Stimulated activated CD4-positive, alpha-beta T cell treated with anti-CD3 and anti-CD28 coated beads, Interleukin-15, amount 100 ng/mL, for 24 hours (primary cell): Measurements from ENCODE around the gene COL23A1.

Source experiments
- DNase-seq: peaks from one replicate; pipeline ENCODE4 v3.0.0-alpha.2; 2020

Gene COL23A1

DNA sequence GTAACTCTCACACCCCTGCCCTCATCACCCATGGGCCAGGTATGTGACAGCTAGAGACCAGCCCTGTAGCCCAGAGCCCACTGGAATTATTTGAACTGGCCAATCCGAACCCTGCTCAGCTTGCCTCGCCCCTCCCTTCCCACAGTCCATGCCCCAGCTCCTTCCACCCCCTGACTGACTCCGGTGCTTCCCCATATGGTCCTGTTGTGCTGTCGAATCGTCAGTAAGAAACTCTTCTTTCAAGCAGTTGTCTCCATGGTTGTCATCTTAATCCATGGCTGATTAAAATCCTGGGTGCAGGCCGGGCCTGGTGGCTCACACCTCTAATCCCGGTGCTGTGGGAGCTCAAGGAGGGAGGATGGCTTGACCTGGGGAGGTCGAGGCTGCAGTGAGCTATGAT is 118.5 kb downstream of the COL23A1 start:
- DNase-seq: no peak

DNA sequence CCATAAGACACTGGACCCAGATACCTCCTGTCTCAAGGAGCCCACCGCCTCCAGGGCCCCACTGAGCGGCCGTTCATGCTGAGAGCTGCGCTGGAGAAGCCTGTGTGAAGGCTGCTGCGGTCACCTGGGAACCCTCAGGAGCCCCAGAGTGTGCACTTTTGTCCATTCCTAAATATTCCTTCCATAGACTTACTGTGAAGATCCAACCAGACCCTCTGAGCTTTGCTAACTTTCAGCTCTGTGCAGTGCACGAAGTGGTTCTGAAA is 119.5 kb downstream of the COL23A1 start:
- DNase-seq: no peak

DNA sequence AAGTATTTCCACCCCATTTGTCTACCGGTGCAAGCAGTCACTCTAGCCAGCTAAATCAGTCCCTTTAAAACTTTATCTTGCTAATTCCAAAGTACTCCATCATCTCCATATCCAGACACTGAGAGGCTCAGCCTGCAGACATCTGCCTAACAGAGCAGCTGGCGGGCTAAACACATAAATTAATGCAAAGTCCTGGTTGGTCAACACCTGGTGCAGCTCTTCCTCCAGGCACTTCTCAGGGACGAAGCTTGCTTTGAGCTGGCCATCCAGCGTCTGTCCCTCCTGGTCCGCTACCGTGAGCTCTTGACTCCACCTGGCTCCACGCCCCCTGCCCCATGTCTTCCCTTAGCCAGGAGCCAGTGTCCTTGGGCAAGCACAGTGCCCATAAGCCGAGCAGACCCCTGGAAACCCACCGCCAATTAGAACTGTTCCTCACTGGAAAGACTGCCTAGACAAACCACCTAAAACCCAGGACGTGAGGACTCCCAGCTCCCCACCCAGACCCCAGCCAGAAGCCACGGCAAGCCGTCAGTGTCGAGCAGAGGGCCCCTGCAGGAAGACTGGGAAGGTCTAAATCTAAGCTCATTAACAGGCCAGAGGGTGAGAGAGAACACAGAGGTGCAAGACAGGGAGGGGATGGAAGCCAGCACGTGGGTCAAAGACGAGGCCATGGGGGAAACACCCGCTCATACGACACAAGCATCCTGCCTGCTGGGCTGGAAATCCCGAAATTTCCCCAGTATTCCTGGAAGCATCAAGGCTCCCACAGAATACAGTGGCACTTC is 120.0 kb downstream of the COL23A1 start:
- DNase-seq: no peak

DNA sequence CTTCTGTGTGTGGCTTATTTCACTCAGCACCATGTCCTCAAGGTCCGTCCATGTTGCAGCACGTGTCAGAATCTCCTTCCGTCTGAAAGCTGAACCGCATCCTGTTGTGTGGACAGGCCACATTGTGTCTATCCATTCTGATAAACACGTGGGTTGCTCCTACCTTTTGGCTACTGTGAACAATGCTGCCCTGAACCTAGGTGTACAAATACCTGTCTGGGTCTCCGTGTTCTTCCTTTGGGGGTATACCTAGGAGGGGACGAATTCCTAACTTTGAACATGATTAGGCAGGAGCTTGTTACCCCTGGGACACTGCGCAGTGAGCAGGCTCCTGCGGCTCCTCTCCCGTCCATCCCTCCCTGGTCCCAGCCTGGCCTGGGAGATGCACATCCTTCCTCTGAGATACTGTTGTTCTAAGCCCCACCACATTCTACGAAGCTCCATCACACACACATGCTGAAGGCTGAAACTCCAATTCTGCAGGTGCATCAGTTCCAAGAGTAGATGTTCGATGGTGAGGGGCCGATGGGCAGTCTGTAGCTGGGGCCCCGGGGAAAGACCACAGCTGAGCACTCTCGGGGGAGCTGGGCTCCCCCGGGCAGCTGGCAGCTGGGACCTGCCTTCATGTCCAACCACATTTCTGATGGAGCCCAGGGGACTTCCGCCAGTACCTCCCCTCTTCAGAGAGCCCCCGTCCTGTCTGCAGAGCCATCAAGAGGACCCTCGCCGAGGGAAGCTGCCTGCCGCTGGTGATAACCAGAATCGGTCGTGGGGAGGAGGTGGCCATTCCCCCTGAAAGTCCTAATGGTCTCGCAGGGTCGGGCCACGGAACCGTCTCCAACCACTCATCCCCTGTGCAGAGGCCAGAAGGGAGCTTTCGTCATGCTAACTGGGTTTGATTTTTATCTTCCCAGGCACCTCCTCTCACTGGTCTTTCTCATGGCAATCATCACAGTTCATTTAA is 120.9 kb downstream of the COL23A1 start:
- DNase-seq: no peak

DNA sequence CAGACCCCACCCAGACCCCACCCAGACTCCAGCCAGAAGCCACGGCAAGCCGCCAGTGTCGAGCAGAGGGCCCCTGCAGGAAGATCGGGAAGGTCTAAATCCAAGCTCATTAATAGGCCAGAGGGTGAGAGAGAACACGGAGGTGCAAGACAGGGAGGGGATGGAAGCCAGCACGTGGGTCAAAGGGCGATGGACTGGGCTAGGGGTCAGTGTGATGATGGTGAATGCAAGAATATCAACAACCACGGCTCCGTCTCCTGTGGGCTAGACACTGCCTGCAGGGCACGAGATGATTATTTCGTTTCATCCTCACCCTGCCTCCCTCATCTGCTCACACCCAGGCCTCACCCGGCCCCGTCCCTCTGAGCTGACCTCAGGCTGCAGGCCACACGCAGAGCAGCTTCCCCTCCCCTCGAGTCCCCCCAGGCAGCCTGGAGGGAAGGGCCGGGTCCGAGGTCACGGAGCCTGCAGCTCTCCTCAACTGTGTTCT is 122.0 kb downstream of the COL23A1 start:
- DNase-seq: no peak

DNA sequence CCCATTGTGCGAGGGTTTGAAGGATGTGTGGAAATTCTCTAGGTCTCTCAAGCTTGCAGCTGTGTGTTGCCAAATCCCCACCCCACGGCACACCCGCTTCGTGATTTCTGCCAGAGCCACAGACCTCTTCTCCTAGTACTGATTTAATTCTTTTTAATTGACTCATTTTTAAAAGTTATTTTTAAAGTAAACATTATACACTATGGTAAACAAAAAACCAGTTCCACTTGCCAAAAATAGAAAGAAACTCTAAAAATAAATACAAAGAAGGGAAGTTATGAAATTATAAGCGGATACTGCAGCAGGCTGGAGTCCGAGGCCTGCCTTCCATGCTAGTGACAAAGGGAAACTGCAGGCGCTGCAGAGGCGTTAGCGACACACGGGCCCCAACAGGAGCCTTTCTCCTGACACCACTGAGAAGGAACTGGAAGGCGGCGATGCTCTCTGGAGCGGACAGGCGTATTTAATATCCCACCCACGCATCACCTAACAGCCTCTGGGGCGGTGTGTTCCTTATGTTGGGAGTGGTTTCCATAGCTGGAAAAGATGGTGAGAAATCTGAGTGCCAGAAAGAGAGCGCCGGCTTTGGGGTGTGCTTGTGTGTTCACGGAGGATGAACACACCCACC is 122.5 kb downstream of the COL23A1 start:
- no peak for DNase-seq

DNA sequence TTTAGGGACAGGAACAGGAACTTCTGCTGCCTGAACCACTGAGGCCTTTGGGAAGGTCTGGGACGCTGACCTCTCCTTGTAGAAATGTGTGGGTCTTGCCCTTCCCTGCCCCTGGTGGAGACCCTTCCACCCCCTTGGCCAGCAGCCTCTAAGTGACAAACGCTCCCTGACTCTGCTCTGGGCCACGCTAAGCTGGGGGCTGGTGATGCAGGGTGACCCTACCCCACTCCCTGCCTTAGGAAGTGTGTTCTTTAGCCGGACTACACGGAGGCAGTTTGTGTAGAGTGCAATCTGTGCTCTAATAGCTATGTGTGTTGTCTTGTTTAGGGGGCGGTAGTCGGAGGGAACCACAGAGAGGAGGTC is 123.0 kb downstream of the COL23A1 start:
- no peak for DNase-seq

DNA sequence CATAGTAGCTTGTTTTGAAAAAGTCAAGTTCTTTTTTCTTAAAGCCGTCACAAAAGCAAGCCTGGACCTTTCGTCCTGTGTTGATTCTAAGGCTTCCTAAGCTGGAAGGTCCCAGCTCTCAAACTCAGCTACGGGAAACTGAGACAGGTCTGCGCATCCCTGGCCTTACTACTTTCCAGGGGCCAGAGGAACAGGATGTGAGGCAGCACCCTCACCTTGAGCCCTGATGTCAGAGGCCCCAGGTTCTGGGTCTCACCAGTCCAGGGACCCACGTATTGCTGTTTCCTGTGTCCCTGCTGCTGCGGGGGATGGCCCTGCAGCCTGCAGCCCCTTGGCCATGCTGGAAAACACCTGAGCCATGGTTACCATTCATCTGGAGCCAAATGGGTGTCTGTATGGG is 123.9 kb downstream of the COL23A1 start:
- DNase-seq: no peak

DNA sequence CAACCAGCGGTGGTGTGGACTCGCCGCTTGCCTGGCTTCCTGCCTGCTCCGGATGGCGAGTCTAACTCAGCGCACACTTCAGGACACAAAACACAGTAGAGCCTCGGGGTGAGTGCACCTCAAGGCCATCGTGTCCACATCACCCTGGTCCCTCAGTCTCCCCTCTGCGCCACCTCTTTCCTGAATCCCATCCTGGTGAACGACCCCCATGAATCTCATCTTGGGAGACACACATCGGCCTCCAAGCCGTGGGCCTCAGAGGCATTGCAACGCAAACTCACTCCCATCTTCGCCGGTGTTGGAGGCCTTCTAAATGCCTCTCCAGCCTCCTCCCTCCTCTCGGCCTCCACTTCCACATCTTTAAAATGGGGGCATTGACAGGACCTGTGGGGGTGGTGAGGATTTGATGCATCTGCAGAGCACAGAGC is 124.3 kb downstream of the COL23A1 start:
- DNase-seq: no peak

DNA sequence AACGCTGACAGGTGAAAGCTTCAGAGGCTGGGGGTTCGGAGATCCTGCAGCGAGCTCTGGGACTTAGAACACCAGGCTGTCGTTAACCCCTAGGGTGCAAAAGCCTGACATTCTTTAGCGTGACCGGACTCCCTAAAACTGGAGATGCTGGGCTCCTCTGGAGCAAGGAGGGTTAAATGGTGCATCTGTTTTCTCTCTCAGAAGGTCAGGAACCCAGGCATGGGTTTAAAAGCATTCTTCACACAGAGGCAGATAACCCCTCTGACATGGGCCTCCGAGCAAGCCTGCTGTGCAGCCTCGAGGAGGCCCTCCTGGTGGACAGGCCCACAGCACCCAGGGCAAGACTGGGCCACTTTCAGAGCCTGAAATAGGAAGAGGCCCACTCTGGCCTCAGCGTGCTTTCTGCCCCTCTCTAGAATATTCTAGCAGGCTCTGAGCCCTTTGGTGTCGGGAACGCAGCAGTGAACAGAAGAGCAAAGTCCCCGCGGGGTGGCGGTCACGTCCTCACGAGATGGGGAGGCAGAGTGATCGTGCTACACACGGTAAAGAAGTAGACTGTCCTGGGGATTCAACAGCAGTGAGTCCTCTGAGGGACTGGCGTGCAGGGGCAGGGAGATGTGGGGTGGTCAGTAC is 124.8 kb downstream of the COL23A1 start:
- no peak for DNase-seq

DNA sequence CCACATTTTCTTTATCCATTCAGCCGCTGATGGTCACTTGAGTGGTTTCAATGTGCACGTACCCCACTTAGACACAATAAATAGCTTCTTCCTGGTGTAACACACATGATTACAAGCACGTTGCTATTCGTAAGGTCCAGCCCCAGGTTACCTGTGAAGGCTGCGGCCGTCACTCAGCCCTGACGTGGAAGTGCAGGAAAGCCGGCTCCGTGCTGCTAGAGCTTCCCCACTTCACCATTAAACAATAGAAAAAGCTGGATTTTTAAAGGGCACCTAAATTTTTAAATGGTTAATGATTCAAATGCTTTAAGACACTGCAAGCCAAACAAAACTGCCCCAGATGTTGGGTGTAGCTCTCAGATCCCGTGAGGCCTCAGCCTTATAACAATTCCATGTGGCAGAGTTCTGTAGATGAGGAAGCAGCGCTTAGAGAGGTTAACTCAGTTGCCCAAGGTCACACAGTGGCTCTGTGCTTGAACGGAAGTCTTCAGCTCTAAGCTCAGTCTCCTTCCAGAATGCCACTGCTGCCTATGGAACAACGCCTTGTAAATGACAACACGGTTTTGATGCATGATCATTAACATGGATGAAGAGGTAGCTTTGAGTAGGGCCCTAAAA is 125.7 kb downstream of the COL23A1 start:
- DNase-seq: no peak

DNA sequence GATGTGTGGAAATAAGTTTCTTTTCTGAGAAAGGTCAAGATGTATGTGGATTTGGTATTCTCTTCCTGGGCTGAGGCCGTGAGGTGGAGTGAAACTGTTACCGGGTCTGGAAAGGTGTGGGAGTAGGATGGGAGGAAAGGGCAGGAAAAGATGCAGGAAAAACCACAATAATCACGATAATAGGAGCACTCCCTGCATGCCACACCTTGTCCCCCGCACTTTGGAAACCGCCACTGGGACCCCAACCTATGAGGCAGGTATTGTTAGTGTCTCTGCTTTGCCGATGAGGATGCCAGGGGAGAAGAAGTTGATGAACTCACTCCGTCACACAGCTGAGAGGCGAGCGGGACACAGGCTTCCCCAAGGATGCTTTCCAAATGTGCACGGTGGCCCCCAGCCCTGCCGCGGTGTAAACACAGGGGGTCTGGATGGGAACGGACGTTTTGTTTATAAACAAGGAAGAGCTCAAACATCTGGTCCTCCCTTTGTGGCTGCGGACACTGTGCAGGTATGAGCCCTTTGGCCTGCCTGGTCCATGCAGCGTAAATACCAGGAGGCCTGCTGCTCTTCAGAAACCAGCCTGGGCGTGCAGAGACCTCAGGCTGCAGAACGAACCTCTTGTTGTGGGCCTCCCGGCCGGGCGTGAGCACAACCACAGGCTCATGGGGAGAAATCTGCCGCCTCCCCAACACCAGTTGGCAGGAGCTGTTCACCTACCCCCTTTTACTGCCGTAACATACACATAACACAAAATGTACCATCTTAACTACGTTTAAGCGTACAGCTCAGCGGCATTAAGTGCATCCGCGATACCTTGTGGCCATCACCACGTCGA is 126.7 kb downstream of the COL23A1 start:
- DNase-seq: no peak

DNA sequence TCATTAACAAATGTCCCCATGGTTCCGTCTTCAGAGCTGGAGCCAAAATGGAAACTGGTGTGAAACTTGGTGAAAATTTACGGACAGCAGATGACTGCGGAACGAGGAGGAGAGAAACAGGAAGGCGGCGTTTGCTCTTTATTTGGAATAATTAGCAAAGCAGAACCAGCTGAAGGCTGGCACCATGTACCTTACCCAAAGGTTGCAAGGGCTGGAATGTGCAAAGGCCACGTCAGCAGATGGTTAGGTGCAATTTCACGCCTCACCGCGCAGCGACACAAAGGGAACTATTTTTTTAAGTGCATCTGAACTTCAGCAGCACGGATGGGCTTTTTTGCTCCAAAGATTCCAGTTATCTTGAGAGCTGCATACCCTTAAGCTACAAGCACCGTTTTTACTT is 127.4 kb downstream of the COL23A1 start:
- no peak for DNase-seq

DNA sequence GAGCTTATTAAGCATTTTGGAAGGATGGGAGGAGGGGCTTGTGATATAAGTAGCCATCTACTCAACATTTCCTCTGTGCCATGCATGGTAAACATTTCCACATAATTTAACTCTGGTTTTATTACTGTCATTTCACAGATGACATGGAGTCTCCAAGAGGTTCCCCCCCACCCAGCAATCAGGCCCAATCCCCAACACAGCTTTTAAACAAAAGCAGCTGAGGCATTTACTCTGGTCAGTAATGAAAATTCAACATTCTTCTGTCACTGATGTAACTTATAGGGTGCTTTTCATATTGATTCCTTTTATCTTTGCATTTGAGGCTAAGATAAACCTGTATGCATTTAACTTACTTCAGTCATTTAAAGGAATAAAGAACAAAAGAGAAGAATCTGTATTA is 128.1 kb downstream of the COL23A1 start:
- no peak for DNase-seq

DNA sequence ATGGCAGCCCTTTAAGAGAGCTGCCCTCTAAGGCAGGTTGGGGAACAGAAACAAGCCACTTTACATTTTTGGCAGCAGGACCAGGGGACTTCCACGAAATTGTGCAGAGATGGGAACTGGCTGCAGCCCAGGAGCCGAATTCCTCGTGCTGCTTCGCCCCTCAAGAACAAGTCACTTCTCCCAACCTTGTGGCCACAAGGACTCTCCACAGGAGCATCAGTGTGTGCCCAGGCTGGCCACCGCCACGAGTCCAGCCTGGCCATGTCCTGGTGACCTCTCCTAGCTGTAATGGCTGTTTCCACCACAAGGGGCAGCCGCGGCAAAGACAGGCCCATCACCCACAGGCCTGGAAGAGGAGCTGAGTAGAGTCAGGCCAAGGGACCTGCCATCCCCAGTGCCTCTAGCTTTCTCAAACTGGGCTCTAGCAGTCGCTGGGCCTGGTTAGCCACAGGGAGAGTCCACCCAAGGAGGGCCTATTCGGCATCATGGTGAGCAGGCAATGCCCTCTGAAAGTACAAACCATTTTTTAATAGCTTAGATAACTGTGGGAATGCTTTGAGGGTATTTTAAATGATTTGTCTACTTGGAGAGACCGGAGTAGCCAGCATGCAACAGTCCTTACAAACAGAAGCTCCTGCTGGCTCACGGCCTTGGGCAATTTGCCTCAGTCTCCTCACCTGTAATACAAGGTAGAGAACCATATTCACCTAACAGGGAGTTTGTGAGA is 129.0 kb downstream of the COL23A1 start:
- DNase-seq: peak; percentile 70

DNA sequence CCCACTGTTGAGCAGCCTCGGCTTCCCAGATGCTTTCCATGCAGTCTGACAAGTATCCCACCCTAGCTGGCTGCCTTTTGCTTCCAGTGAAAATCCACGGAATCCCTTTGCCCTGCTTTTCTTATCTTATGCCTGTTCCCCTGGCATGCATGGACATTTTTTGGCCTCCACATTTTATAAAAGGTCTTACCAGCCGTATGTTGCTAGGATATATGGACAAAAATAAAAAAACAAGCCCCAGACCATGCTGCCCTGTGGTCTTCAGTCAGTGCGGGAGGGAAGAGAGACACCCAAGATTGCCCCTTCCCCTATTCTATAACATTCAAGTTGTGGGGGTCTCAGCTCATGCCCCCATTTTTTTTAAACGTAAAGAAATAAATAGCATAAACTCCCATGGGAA is 129.6 kb downstream of the COL23A1 start:
- DNase-seq: no peak

DNA sequence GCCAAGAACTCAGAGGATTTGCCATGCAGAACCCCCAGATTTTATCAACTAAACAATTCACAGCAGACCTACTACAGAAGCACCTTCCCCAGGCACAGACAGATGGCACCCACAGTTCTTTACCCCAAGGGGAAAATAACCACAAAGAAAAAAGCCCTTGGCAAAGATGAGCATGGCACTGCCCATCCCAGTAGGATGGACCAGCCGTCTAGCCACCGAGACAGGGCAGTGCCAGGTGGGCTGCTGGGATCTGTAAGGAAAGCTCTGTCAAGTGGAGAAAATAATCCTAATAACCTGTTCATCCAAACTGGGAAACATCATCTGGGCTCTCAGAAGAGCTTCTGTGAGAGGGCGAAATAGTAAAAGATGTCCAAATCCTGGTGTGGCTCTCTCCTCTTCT is 130.0 kb downstream of the COL23A1 start:
- DNase-seq: no peak

DNA sequence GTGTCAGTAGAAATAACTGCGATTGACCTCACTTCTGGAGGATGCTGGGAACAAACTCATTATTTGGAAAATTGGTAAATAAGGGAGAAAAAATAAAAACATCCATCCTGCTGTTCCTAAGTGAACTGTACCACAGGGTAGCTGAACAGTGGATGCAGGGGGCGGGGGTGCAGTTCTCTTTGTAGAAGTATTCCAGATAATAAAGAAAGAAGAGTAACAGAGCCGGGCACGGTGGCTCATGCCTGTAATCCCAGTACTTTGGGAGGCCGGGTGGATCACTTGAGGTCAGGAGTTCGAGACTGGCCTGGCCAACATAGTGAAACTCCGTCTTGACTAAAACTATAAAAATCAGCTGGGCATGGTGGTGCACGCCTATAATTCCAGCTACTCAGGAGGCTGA is 132.1 kb downstream of the COL23A1 start:
- DNase-seq: no peak

DNA sequence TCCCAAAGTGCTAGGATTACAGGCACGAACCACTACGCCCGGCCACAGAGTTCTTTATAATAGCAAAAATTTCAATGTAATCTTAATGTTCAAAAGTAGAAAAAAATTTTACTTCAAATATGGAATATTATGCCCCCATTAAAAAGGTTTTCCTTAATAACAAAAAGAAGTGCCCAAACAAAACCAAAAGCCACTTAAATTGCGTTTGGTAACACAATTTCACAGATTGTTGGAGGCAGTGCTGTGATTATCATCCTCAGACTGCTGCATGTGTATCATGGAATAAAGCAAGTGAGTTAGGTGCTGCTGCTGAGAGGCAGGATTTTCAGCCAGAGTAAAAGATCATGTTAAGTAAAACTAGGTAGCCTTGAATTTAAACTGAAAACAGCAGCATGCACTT is 132.7 kb downstream of the COL23A1 start:
- DNase-seq: no peak

DNA sequence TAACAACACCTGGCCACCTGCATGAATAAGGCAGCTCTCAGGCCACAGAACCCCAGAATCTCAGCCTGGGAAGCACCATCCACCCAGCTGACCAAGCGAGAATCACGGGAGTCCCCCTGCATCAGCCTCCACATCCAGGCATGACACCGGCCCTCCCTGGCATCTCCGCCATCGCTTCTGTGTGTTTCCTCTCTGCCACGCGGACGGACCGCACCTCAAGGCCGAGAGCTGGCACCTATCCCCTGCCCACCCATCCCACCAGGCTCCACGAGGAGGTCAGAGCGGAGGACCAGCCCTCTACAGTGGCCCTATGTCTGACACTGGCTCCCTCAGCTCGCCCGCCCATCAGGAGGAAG is 134.7 kb downstream of the COL23A1 start:
- DNase-seq: no peak

DNA sequence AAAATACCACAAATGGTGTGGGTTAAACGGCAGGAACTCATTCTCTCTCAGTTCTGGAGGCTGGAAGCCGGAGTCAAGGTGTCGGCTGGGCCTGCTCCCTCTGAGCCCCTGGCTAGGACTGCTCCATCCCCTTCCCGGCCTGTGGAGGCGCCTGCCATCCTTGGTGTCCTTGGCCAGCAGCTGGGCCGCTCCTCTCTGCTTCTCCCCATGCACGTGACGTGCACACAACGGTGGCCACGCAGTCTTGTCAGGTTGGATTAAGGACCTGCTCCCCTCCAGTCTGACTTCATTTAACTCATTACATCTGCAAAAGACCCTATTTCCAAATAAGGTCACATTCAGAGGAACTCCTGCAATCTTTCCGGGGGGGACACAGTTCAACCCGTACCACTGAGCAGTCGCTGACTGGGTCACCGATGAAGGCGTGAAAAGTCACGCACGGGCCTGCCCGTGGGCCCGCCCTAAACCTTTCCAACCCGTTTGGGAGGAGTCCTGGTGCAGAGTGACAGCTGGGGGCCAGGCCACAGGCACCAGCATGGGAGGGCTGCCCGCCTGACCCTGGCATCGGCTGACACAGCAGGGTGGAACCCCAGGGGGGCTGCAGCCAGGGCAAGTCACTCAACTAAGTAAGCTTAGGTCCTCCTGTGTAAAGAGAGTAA is 135.2 kb downstream of the COL23A1 start:
- DNase-seq: no peak
